GM13976 (cell line): Measurements from ENCODE around the gene RAPGEF2.
A peak's percentile ranks its signal among the peaks of the same experiment; 100 is the strongest.

Experiments used
- DNase-seq: peaks from one replicate; pipeline ENCODE4 v3.0.0; 2012; ENCODE audit warnings: low spot score
- in situ Hi-C: fragments of 300-500 bp; cut with MboI; formaldehyde crosslinking; loops from one replicate; pipeline ENCODE4 v1.12.0; 2022; ENCODE audit warnings: low sequenced_read_pairs, mixed read lengths, inconsistent platforms; ENCODE audit not compliant: unreplicated experiment
- TF ChIP-seq, protein P1 (sequence below): IDR thresholded peaks from 2 replicates; pipeline ENCODE4 v1.5.1; 2012; ENCODE audit warnings: borderline replicate concordance, mild to moderate bottlenecking; ENCODE audit not compliant: insufficient read depth; ENCODE audit errors: extremely low read depth, missing control alignments, control extremely low read depth

RAPGEF2 gene

GRCh38 chr4:159199826-159200225 lies 96.9 kb downstream of the RAPGEF2 start:
- TF ChIP-seq, protein P1, sequence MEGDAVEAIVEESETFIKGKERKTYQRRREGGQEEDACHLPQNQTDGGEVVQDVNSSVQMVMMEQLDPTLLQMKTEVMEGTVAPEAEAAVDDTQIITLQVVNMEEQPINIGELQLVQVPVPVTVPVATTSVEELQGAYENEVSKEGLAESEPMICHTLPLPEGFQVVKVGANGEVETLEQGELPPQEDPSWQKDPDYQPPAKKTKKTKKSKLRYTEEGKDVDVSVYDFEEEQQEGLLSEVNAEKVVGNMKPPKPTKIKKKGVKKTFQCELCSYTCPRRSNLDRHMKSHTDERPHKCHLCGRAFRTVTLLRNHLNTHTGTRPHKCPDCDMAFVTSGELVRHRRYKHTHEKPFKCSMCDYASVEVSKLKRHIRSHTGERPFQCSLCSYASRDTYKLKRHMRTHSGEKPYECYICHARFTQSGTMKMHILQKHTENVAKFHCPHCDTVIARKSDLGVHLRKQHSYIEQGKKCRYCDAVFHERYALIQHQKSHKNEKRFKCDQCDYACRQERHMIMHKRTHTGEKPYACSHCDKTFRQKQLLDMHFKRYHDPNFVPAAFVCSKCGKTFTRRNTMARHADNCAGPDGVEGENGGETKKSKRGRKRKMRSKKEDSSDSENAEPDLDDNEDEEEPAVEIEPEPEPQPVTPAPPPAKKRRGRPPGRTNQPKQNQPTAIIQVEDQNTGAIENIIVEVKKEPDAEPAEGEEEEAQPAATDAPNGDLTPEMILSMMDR, result no peak
- in situ Hi-C loops, result loop anchor here (10.0 to 25.0 kb wide), 3 partner anchors 245 to 463 kb away; no protein-coding TSS in a partner anchor
- DNase-seq, result no peak

DNA sequence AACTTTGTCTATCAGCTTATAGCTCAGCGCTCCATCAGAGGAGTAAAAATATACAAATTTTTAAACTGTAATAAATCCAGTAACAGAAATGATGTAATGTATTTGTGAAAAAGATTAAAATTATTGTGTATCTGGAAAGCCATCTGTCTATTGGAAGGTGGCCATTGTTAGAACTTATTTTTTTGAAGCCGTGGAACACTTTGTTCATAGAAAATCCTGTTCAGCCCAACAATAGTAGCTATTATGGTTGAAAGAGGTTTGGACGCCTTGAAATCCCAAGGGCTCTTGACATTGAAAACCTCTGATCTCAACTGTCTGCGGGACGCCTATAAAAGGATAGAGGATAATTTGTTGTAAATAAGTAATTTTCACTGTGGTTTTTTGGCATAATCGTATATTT lies 98.3 kb downstream of the RAPGEF2 start:
- in situ Hi-C loops, result loop anchor here (10.0 kb wide), 2 partner anchors 244 to 346 kb away; no protein-coding TSS in a partner anchor

DNA sequence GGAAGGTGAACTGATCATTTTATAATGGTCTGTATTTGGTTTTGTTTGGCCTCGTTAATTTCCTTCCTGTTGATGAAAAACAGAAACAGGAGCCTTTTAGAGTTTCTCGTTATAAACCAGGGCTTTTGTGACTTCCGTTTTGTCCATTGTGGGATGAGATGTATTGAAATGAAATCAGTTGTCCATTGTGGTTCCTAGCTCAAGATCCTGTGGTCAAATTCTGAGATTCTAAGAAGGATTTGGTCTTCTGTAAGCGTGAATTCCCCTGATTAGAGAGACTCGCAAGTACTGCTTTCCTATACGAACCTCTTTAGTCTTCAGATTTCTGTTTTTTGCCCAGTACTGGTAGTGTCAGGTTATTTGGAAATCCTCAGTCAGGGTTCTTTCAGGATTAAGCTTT lies 101.7 kb downstream of the RAPGEF2 start:
- DNase-seq, result no peak
- in situ Hi-C loops, result loop anchor here (10.0 kb wide), 2 partner anchors 240 to 350 kb away; no protein-coding TSS in a partner anchor
- TF ChIP-seq, protein P1, result no peak

More for the DNA sequence above, 98.3 kb downstream of the RAPGEF2 start:
- TF ChIP-seq, protein P1, result no peak
- DNase-seq, result no peak

GRCh38 chr4:159205466-159205865 lies 102.6 kb downstream of the RAPGEF2 start:
- in situ Hi-C loops, result loop anchor here (10.0 kb wide), 2 partner anchors 239 to 351 kb away; no protein-coding TSS in a partner anchor
- TF ChIP-seq, protein P1, result no peak
- DNase-seq, result no peak

- TF ChIP-seq, protein P1, result no peak
- peak; percentile 48 for DNase-seq
- in situ Hi-C loops, result loop anchor here (10.0 kb wide), 2 partner anchors 238 to 352 kb away; no protein-coding TSS in a partner anchor
Observed at GRCh38 chr4:159206427-159206871, 103.6 kb downstream of the RAPGEF2 start.

DNA sequence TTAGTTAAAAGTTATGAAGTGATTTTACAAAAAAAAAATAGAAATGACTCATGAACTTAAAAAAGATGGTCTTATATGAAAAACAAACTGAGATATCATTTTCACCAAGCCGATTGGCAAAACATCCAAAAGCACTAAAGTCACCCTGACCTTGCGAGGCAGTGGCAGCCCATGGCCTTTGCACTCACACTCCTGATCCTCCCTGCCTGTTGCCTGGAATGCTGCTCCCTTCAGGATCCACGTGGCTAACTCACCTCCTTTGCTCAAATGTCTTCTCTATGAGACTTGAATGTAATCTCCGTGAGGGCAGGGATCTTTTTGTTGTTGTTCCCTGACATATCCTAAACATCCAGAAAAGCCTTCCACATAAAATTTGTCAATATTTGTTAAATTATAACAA lies 106.4 kb downstream of the RAPGEF2 start:
- in situ Hi-C loops, result loop anchor here (10.0 kb wide), 2 partner anchors 236 to 354 kb away; no protein-coding TSS in a partner anchor
- DNase-seq, result no peak
- TF ChIP-seq, protein P1, result no peak
